Measurements from ENCODE around the gene HAGHL.

The HAGHL gene

DNA sequence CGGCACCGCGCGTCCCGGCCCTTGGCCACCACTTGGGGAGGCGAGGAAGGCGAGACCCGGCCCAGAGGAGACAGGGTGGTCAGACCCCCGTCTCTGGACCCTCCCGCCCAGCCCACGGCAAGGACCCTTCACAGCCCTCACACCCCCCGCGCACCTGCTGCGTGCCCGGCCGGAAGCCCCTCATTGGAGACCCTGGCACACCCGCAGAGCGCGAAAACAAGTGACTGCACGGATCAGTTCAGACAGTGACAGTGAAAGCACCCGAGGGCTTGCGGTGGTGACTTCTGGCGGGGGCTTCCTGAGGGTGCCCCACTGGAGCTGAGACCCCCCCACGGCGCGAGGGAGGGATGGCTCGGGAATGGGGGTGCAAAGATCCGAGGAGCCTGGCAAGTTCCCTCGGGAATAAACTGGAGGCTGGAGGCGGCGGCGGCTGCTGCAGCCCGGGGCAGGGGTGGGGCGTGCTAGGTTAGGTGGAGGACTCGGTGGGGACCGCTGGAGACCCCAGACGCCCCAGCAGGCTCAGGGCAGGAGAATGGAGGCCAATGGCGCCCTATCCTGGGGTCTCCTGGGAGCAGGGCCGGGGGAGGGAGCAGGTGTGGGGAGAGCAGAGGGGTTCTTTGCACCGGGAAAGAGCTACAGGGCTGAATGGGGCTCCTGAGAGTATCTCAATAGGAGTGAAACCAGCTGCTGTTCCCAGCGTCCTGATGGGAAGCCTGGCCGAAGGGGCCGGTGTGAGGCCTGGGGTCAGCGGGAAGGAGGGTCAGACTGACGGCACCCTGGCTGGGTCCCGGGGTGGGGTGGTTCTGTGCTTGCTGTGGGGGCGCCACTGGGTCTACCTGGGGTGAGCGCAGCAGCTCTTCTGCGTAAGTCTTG, 20.5 kb upstream of the HAGHL start (continued):
- TF ChIP-seq KLF10 (tag by site-specific recombination; IDR thresholded peaks at IDR 0.05) (0 out of 2 replicates have a peak, but pooled peaks have one; percentile 0), ZNF133 (tag by site-specific recombination; IDR thresholded peaks at IDR 0.05) (no peak), ZNF274 (IDR thresholded peaks at IDR 0.05; ENCODE audit: low read length) (no peak), ZNF274 (tag by site-specific recombination; IDR thresholded peaks at IDR 0.05; ENCODE audit: borderline replicate concordance) (no peak), EGR2 (tag by site-specific recombination; IDR thresholded peaks at IDR 0.05; ENCODE audit: low read depth) (no peak), SALL2 (tag by site-specific recombination; IDR thresholded peaks at IDR 0.05; ENCODE audit: borderline replicate concordance) (no peak), ZNF629 (tag by site-specific recombination; IDR thresholded peaks at IDR 0.05) (no peak), ZNF621 (tag by site-specific recombination; IDR thresholded peaks at IDR 0.05) (no peak), ZNF747 (tag by site-specific recombination; IDR thresholded peaks at IDR 0.05) (no peak), ZNF777 (tag by site-specific recombination; IDR thresholded peaks at IDR 0.05; ENCODE audit: borderline replicate concordance) (no peak), ZNF140 (tag by site-specific recombination; IDR thresholded peaks at IDR 0.05) (no peak), ZNF510 (tag by site-specific recombination; IDR thresholded peaks at IDR 0.05; ENCODE audit: insufficient replicate concordance) (no peak), ZNF416 (tag by site-specific recombination; IDR thresholded peaks at IDR 0.05) (no peak), ZNF501 (tag by site-specific recombination; IDR thresholded peaks at IDR 0.05) (no peak), ZBTB7A (tag by site-specific recombination; IDR thresholded peaks at IDR 0.05; ENCODE audit: low read depth) (peak; percentile 82), PRDM1 (tag by site-specific recombination; IDR thresholded peaks at IDR 0.05) (no peak), ZNF600 (tag by site-specific recombination; IDR thresholded peaks at IDR 0.05) (no peak), ZNF558 (tag by site-specific recombination; IDR thresholded peaks at IDR 0.05) (no peak), ZNF549 (tag by site-specific recombination; IDR thresholded peaks at IDR 0.05) (no peak), ZNF114 (tag by site-specific recombination; IDR thresholded peaks at IDR 0.05) (no peak), ZNF610 (tag by site-specific recombination; IDR thresholded peaks at IDR 0.05; ENCODE audit: borderline replicate concordance) (no peak), ZNF2 (tag by site-specific recombination; IDR thresholded peaks at IDR 0.05) (no peak), ZIC2 (tag by site-specific recombination; IDR thresholded peaks at IDR 0.05) (peak; percentile 90), ZNF843 (tag by site-specific recombination; IDR thresholded peaks at IDR 0.05) (no peak), FEZF1 (tag by site-specific recombination; IDR thresholded peaks at IDR 0.05) (no peak), ZNF23 (tag by site-specific recombination; IDR thresholded peaks at IDR 0.05; ENCODE audit: borderline replicate concordance) (no peak), ZNF423 (tag by site-specific recombination; IDR thresholded peaks at IDR 0.05) (no peak), ZNF16 (tag by site-specific recombination; IDR thresholded peaks at IDR 0.05; ENCODE audit: low read depth) (no peak), ZNF211 (tag by site-specific recombination; IDR thresholded peaks at IDR 0.05; ENCODE audit: low read depth) (no peak), ZNF202 (tag by site-specific recombination; IDR thresholded peaks at IDR 0.05; ENCODE audit: borderline replicate concordance) (no peak), ZNF223 (tag by site-specific recombination; IDR thresholded peaks at IDR 0.05) (no peak)
- TF ChIP-seq, protein P1, sequence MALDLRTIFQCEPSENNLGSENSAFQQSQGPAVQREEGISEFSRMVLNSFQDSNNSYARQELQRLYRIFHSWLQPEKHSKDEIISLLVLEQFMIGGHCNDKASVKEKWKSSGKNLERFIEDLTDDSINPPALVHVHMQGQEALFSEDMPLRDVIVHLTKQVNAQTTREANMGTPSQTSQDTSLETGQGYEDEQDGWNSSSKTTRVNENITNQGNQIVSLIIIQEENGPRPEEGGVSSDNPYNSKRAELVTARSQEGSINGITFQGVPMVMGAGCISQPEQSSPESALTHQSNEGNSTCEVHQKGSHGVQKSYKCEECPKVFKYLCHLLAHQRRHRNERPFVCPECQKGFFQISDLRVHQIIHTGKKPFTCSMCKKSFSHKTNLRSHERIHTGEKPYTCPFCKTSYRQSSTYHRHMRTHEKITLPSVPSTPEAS (tag by site-specific recombination; IDR thresholded peaks at IDR 0.05) = no peak
- TF ChIP-seq, protein P2, sequence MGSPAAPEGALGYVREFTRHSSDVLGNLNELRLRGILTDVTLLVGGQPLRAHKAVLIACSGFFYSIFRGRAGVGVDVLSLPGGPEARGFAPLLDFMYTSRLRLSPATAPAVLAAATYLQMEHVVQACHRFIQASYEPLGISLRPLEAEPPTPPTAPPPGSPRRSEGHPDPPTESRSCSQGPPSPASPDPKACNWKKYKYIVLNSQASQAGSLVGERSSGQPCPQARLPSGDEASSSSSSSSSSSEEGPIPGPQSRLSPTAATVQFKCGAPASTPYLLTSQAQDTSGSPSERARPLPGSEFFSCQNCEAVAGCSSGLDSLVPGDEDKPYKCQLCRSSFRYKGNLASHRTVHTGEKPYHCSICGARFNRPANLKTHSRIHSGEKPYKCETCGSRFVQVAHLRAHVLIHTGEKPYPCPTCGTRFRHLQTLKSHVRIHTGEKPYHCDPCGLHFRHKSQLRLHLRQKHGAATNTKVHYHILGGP (tag by site-specific recombination; IDR thresholded peaks at IDR 0.05) = no peak
- TF ChIP-seq, protein P3, sequence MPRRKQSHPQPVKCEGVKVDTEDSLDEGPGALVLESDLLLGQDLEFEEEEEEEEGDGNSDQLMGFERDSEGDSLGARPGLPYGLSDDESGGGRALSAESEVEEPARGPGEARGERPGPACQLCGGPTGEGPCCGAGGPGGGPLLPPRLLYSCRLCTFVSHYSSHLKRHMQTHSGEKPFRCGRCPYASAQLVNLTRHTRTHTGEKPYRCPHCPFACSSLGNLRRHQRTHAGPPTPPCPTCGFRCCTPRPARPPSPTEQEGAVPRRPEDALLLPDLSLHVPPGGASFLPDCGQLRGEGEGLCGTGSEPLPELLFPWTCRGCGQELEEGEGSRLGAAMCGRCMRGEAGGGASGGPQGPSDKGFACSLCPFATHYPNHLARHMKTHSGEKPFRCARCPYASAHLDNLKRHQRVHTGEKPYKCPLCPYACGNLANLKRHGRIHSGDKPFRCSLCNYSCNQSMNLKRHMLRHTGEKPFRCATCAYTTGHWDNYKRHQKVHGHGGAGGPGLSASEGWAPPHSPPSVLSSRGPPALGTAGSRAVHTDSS (tag by site-specific recombination; IDR thresholded peaks at IDR 0.05) = no peak
- TF ChIP-seq, protein P4, sequence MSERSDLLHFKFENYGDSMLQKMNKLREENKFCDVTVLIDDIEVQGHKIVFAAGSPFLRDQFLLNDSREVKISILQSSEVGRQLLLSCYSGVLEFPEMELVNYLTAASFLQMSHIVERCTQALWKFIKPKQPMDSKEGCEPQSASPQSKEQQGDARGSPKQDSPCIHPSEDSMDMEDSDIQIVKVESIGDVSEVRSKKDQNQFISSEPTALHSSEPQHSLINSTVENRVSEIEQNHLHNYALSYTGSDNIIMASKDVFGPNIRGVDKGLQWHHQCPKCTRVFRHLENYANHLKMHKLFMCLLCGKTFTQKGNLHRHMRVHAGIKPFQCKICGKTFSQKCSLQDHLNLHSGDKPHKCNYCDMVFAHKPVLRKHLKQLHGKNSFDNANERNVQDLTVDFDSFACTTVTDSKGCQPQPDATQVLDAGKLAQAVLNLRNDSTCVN (tag by site-specific recombination; optimal IDR thresholded peaks at IDR 0.05) = peak; percentile 53
- TF ChIP-seq, protein P5, sequence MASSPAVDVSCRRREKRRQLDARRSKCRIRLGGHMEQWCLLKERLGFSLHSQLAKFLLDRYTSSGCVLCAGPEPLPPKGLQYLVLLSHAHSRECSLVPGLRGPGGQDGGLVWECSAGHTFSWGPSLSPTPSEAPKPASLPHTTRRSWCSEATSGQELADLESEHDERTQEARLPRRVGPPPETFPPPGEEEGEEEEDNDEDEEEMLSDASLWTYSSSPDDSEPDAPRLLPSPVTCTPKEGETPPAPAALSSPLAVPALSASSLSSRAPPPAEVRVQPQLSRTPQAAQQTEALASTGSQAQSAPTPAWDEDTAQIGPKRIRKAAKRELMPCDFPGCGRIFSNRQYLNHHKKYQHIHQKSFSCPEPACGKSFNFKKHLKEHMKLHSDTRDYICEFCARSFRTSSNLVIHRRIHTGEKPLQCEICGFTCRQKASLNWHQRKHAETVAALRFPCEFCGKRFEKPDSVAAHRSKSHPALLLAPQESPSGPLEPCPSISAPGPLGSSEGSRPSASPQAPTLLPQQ (tag by site-specific recombination; IDR thresholded peaks at IDR 0.05) = no peak

Measured in HEK293 (cell line).